Upper lobe of left lung (tissue), 6 donors: Measurements from ENCODE around the gene SLC16A11. TPM values are rescaled to one million over a fixed set of nuclear protein-coding genes. Genes with fewer than 3 reads are reported as not detected.
A peak's percentile ranks its signal among the peaks of the same experiment; 100 is the strongest.

ENCODE experiments used
- ATAC-seq, 2 donors: fragments of 200-7000 bp; cut with Tn5 transposase; one replicate each; pipeline ENCODE4 v1.9.1; 2022; ENCODE audit warnings: mild to moderate bottlenecking in 2 of 2, moderate library complexity in 2 of 2; ENCODE audit not compliant: low FRiP score in 2 of 2
- DNase-seq, 2 donors: peaks; one replicate each; pipeline ENCODE4 v3.0.0-alpha.2; 2019 to 2020
- H3K27ac ChIP-seq, 4 donors: fragments of 200-600 bp; sonication (generic); one replicate each; pipeline ENCODE4 v1.5.1; 2016 to 2019
- H3K27me3 ChIP-seq, 4 donors: fragments of 200-600 bp; sonication (generic); one replicate each; pipeline ENCODE4 v1.5.1; 2017 to 2019
- H3K36me3 ChIP-seq, 4 donors: fragments of 200-600 bp; sonication (generic); one replicate each; pipeline ENCODE4 v1.5.1; 2016 to 2019
- H3K4me1 ChIP-seq, 4 donors: fragments of 200-600 bp; sonication (generic); one replicate each; pipeline ENCODE4 v1.5.1; 2018 to 2019
- H3K4me3 ChIP-seq, 4 donors: fragments of 200-600 bp; sonication (generic); one replicate each; pipeline ENCODE4 v1.5.1; 2017 to 2019; ENCODE audit warnings: mild to moderate bottlenecking in 2 of 4, moderate library complexity in 1 of 4
- H3K9me3 ChIP-seq, 4 donors: fragments of 200-600 bp; sonication (generic); one replicate each; pipeline ENCODE4 v1.5.1; 2018 to 2019
- EP300 ChIP-seq, 4 donors: sonication (generic); formaldehyde crosslinking; IDR thresholded peaks; one replicate each; pipeline ENCODE4 v1.5.1; 2017; ENCODE audit warnings: antibody characterized with exemption in 4 of 4, control low read depth in 2 of 4
- POLR2A ChIP-seq, 4 donors: fragments of 450-650 bp; IDR thresholded peaks; one replicate each; pipeline ENCODE4 v1.5.1; 2016 to 2017; ENCODE audit warnings: antibody characterized with exemption in 4 of 4, mild to moderate bottlenecking in 2 of 4
- POLR2AphosphoS5 ChIP-seq, 2 donors: sonication (generic); formaldehyde crosslinking; IDR thresholded peaks; one replicate each; pipeline ENCODE4 v1.5.1; 2017; ENCODE audit warnings: antibody characterized with exemption in 2 of 2
- WGBS, 2 donors: methylation state at CpG; one replicate each; pipeline ENCODE4 v1.1.5; 2017 to 2018; 5-methylcytosine and 5-hydroxymethylcytosine counted together
- total RNA-seq, 6 donors: library from RNA; depleted of rRNA in 4 of 6; stranded (reverse); fragments of >200 nt in 4 of 6; gene quantifications; one replicate each; pipeline versions ENCODE4 v1.1.0 to v1.2.1, GENCODE V29; 2016 to 2021
- TF ChIP-seq, protein P1 (sequence below), 6 experiments: fragments of 450-650 bp in 4 of 6; fragments of 200-600 bp in 2 of 6; sonication (generic) in 2 of 6; IDR thresholded peaks; one replicate each; pipeline ENCODE4 v1.5.1; 2016 to 2019; ENCODE audit warnings: antibody characterized with exemption in 6 of 6
- donor health status: DM: no; HTN: no; CAD: no; lungs with moderate emphysema.
- donor health status: DM: no; HTN: yes; CAD: no; lungs with severe emphysema.

Gene SLC16A11
- total RNA-seq, 6 donors from 2014 or later = 2.7 to 35.0 (median 6.1) TPM

DNA sequence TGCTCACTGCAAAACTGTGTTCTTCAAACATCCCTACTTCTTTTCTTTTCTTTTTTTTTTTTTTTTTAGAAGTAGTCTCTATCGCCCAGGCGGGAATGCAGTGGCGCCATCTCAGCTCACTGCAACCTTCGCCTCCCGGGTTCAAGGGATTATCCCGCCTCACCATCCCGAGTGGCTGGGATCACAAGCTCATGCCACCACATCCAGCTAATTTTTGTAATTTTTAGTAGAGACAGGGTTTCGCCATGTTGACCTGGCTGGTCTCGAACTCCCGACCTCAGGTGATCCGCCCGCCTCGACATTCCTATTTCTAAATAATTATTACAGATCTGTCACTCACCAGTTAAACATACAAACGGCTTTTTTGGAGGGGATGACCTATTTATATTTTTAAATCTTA lies 32.5 kb downstream of the SLC16A11 start:
- DNase-seq (no peak), ATAC-seq (no peak)
- peaks cover 0 to 26% (median 7%) of the 10 kb centered on the region in 4 donors for H3K36me3 ChIP-seq
- 41 to 51% methylated on average over 11 to 14 of the region's 14 CpGs for WGBS, 2 donors
- H3K27ac ChIP-seq = peak overlapping the region in 3 of 4 donors; percentile 97 to 99 (median 99)
- TF ChIP-seq, protein P1, sequence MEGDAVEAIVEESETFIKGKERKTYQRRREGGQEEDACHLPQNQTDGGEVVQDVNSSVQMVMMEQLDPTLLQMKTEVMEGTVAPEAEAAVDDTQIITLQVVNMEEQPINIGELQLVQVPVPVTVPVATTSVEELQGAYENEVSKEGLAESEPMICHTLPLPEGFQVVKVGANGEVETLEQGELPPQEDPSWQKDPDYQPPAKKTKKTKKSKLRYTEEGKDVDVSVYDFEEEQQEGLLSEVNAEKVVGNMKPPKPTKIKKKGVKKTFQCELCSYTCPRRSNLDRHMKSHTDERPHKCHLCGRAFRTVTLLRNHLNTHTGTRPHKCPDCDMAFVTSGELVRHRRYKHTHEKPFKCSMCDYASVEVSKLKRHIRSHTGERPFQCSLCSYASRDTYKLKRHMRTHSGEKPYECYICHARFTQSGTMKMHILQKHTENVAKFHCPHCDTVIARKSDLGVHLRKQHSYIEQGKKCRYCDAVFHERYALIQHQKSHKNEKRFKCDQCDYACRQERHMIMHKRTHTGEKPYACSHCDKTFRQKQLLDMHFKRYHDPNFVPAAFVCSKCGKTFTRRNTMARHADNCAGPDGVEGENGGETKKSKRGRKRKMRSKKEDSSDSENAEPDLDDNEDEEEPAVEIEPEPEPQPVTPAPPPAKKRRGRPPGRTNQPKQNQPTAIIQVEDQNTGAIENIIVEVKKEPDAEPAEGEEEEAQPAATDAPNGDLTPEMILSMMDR (IDR thresholded peaks at IDR 0.05) = no peak
- no peak for TF ChIP-seq POLR2A (IDR thresholded peaks at IDR 0.05)
- no peak for TF ChIP-seq EP300 (IDR thresholded peaks at IDR 0.05)
- H3K4me1 ChIP-seq = peaks cover 41 to 48% (median 44%) of the 10 kb centered on the region in 4 donors
- no peaks in the 10 kb centered on the region for H3K9me3 ChIP-seq
- peak overlapping the region; percentile 82 to 88 (median 86) for H3K4me3 ChIP-seq
- no peaks in the 10 kb centered on the region for H3K27me3 ChIP-seq

DNA sequence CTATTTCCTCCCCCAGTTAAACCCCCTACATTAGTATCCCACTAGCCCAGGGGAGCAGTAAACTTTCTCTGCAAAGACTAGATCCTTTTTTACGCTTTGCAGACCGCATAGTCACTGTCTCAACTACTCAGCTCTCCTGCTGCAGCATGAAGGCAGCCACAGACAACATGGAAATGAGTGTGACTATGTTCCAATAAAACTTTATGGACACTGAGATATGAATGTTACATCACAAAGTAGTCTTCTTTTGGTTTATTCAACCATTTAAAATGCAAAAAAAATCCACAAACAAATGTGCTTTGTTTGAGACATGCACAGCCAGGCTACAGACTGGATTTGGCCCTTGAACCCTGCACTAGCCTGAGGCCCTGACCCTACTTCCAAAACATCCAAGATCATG lies 33.4 kb downstream of the SLC16A11 start:
- ATAC-seq (no peak), DNase-seq (no peak)
- 87 to 90% methylated on average over 2 of the region's 2 CpGs for WGBS, 2 donors
- Histone ChIP-seq H3K27me3 (no peaks in the 10 kb centered on the region), H3K9me3 (no peaks in the 10 kb centered on the region), H3K4me3 (peak overlapping the region in 1 of 4 donors; percentile 88), H3K4me1 (peaks cover 33 to 40% (median 36%) of the 10 kb centered on the region in 4 donors), H3K27ac (no peak overlapping the region), H3K36me3 (peaks cover 0 to 26% (median 7%) of the 10 kb centered on the region in 4 donors)
- TF ChIP-seq POLR2A (IDR thresholded peaks at IDR 0.05) = no peak
- no peak for TF ChIP-seq POLR2AphosphoS5 (IDR thresholded peaks at IDR 0.05)
- TF ChIP-seq, protein P1 (IDR thresholded peaks at IDR 0.05) = no peak
- no peak for TF ChIP-seq EP300 (IDR thresholded peaks at IDR 0.05)

DNA sequence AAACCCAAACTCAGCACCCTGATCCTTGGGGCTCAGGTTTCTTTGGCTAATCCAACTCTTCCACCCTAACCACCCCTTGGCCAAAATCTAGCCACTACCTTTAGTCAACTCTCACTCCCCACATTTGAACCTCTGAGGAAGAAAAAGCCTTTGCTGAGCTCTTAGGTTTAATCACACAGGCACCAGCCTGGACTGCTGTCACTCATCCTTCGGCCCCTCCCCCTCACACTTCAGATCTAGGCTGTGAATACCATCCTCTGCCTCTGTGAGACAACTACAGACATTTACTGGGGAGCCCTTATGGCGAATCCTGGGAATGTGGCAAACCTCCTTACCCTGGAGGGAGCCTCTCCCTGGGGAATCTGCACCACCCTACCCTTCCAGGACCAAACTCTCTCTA lies 36.7 kb downstream of the SLC16A11 start:
- H3K4me1 ChIP-seq = peaks cover 21 to 24% (median 22%) of the 10 kb centered on the region in 4 donors
- TF ChIP-seq EP300 (IDR thresholded peaks at IDR 0.05) (no peak), POLR2AphosphoS5 (IDR thresholded peaks at IDR 0.05) (no peak)
- no peaks in the 10 kb centered on the region for H3K27me3 ChIP-seq
- no peaks in the 10 kb centered on the region for H3K9me3 ChIP-seq
- peaks cover 4 to 41% (median 19%) of the 10 kb centered on the region in 4 donors for H3K36me3 ChIP-seq
- DNase-seq (no peak), ATAC-seq (no peak)
- H3K4me3 ChIP-seq = no peak overlapping the region
- WGBS, 2 donors = 81 to 84% methylated on average over 2 of the region's 2 CpGs
- no peak overlapping the region for H3K27ac ChIP-seq

DNA sequence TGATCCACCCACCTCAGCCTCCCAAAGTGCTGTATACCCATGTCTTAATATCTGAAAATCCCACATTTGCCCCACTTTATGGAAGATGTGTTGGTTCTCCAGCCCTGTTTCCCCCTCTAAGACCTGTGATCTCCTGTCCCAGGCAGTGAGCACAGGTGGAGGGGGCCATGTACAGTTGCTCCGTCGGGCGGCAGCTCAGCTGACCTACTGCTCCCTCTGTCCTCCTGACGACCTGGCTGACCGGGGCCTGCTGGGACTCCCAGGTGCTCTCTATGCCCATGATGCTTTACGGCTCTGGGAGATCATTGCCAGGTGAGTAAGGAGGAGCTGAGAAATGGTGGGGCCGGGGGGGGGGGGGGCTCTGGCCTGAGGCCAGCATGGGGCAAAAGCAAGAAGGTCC lies 38.2 kb downstream of the SLC16A11 start:
- 80 to 81% methylated on average over 4 to 5 of the region's 7 CpGs for WGBS, 2 donors
- H3K27ac ChIP-seq = no peak overlapping the region
- no peaks in the 10 kb centered on the region for H3K27me3 ChIP-seq
- H3K4me3 ChIP-seq = no peak overlapping the region
- peaks cover 8 to 55% (median 30%) of the 10 kb centered on the region in 4 donors for H3K36me3 ChIP-seq
- TF ChIP-seq POLR2AphosphoS5 (IDR thresholded peaks at IDR 0.05) (no peak), EP300 (IDR thresholded peaks at IDR 0.05) (no peak), POLR2A (IDR thresholded peaks at IDR 0.05) (no peak)
- TF ChIP-seq, protein P1 (IDR thresholded peaks at IDR 0.05) = no peak
- DNase-seq (no peak), ATAC-seq (no peak)
- H3K4me1 ChIP-seq = peaks cover 12 to 13% (median 12%) of the 10 kb centered on the region in 4 donors
- H3K9me3 ChIP-seq = no peaks in the 10 kb centered on the region

DNA sequence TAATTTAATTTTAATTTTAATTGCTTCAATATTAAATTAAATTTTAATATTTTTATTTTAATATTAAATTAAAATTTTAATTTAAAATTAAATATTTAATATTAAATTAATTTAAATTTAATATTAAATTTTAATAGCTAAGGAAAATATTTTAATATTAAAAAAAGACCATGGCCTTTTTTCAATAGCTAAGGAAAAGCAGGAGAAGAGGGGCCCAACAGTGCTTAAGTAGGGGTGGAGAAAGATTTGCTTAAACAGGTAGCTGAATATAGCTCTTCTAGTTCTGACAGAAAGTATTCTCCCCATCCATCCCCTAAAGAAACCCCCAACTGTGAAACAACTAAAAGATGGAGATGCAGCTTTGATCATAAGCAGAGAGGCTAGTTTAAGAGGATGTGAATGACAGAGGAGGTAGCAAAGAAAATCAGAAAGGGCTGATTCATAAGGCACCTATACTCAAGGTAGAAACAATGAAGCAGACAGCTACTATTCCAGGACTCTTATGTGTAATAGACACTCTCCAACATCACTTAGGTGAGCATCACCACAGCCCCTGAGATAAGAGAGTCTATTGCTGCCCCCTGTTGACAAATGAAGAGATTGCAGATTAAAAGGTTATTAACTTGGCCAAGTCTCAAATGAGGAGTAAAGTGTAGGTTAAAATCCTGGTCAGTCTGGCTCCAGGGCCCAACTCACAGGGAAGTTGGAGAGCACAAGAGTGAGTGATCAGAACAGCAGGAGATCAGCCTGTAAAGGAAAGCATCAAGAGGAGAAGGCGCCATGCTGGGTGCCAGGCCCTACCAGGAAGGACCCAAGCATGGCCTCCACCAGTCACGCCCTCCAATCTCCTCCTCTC lies 39.3 kb downstream of the SLC16A11 start:
- Histone ChIP-seq H3K27me3 (no peaks in the 10 kb centered on the region), H3K4me1 (peaks cover under 1 to 3% (median 2%) of the 10 kb centered on the region in 4 donors), H3K36me3 (peaks cover 8 to 60% (median 37%) of the 10 kb centered on the region in 4 donors), H3K4me3 (no peak overlapping the region), H3K27ac (no peak overlapping the region), H3K9me3 (no peaks in the 10 kb centered on the region)
- TF ChIP-seq EP300 (IDR thresholded peaks at IDR 0.05) (no peak), POLR2A (IDR thresholded peaks at IDR 0.05) (no peak), POLR2AphosphoS5 (IDR thresholded peaks at IDR 0.05) (no peak)
- TF ChIP-seq, protein P1 (IDR thresholded peaks at IDR 0.05) = peak; percentile 53 to 75 (median 71)
- ATAC-seq = peak; percentile 68 to 85
- 81 to 90% methylated on average over 2 of the region's 2 CpGs for whole genome bisulfite sequencing, 2 donors
- no peak for DNase-seq
